ENCODE results near the gene HSF5.

HSF5 gene

GRCh38 chr17:58421711-58422110, 66.5 kb downstream of the HSF5 start:
- TF ChIP-seq ZFX (IDR thresholded peaks at IDR 0.05; ENCODE audit: borderline replicate concordance) (no peak), CTCF (IDR thresholded peaks at IDR 0.05) (no peak)
- no peak overlapping the region for H3K27ac ChIP-seq

- no peak overlapping the region for H3K27ac ChIP-seq
- TF ChIP-seq CTCF (IDR thresholded peaks at IDR 0.05) (no peak), ZFX (IDR thresholded peaks at IDR 0.05; ENCODE audit: borderline replicate concordance) (no peak)
These were observed 67.4 kb downstream of the HSF5 start for GRCh38 chr17:58420827-58421226.

- peak within 1 kb of the TSS; percentile 98 for H3K27ac ChIP-seq
- TF ChIP-seq ZFX (IDR thresholded peaks at IDR 0.05; ENCODE audit: borderline replicate concordance) (no peak), CTCF (IDR thresholded peaks at IDR 0.05) (peak; percentile 94)
These were observed 70.7 kb downstream of the HSF5 start, which contains the start of gene RNF43 for GRCh38 chr17:58417300-58418092. RNF43 (minus strand) TSS chr17:58417534; CDS start chr17:58415577, 1,957 bp downstream.

- no peak for TF ChIP-seq ZFX (IDR thresholded peaks at IDR 0.05; ENCODE audit: borderline replicate concordance)
- no peak for TF ChIP-seq CTCF (IDR thresholded peaks at IDR 0.05)
- peak overlapping the region; percentile 98 for H3K27ac ChIP-seq
These were observed 71.3 kb downstream of the HSF5 start for GRCh38 chr17:58416937-58417299.

- TF ChIP-seq CTCF (IDR thresholded peaks at IDR 0.05) (no peak), ZFX (IDR thresholded peaks at IDR 0.05; ENCODE audit: borderline replicate concordance) (no peak)
- H3K27ac ChIP-seq = peak overlapping the region; percentile 98
These were observed 71.8 kb downstream of the HSF5 start for GRCh38 chr17:58416396-58416795.

GRCh38 chr17:58415371-58416055, 72.7 kb downstream of the HSF5 start:
- peak overlapping the region; percentile 98 for H3K27ac ChIP-seq
- TF ChIP-seq ZFX (IDR thresholded peaks at IDR 0.05; ENCODE audit: borderline replicate concordance) (no peak), CTCF (IDR thresholded peaks at IDR 0.05) (no peak)

GRCh38 chr17:58414596-58414997, 73.6 kb downstream of the HSF5 start:
- TF ChIP-seq ZFX (IDR thresholded peaks at IDR 0.05; ENCODE audit: borderline replicate concordance) = no peak
- no peak for TF ChIP-seq CTCF (IDR thresholded peaks at IDR 0.05)
- H3K27ac ChIP-seq = peak overlapping the region; percentile 98
